Suprapubic skin (tissue), 3 donors: ENCODE data around the gene TMEM41A.

Experiments used
- POLR2A ChIP-seq, 2 donors: fragments of 450-650 bp; IDR thresholded peaks; one replicate each; pipeline ENCODE4 v1.6.1; 2017; ENCODE audit warnings: antibody characterized with exemption in 2 of 2, mild to moderate bottlenecking in 2 of 2, moderate library complexity in 2 of 2
- TF ChIP-seq, protein P1 (sequence below), 2 donors: fragments of 200-600 bp in 1 of 2; fragments of 450-650 bp in 1 of 2; sonication (generic) in 1 of 2; IDR thresholded peaks; one replicate each; pipeline ENCODE4 v1.5.1; 2016 to 2019; ENCODE audit warnings: antibody characterized with exemption in 2 of 2, mild to moderate bottlenecking in 1 of 2, moderate library complexity in 1 of 2

DNA sequence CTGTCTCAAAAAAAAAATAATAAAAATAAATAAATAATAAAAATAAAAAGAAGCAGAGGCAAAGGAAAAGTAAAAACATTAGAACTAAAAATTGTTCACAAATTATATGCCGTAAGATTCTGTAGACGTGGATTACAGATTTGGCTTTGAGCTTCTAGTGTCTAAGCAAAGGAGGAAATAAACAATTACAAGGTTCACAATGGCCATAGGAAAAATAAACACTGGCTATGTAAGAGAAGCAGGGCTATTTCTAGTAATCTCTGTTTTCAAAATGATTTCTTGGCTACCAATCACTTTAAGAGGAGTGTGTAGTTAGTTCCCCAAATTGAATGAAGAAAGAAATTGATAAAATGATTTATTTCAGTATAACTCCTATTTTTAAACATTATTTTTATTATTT, 54.5 kb downstream of the TMEM41A start:
- TF ChIP-seq, protein P1, sequence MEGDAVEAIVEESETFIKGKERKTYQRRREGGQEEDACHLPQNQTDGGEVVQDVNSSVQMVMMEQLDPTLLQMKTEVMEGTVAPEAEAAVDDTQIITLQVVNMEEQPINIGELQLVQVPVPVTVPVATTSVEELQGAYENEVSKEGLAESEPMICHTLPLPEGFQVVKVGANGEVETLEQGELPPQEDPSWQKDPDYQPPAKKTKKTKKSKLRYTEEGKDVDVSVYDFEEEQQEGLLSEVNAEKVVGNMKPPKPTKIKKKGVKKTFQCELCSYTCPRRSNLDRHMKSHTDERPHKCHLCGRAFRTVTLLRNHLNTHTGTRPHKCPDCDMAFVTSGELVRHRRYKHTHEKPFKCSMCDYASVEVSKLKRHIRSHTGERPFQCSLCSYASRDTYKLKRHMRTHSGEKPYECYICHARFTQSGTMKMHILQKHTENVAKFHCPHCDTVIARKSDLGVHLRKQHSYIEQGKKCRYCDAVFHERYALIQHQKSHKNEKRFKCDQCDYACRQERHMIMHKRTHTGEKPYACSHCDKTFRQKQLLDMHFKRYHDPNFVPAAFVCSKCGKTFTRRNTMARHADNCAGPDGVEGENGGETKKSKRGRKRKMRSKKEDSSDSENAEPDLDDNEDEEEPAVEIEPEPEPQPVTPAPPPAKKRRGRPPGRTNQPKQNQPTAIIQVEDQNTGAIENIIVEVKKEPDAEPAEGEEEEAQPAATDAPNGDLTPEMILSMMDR (IDR thresholded peaks at IDR 0.05): no peak
- no peak for TF ChIP-seq POLR2A (IDR thresholded peaks at IDR 0.05)
